ENCODE data around the gene KIF26B.

The KIF26B gene

GRCh38 chr1:245412306-245412705, 257.5 kb downstream of the KIF26B start:
- DNase-seq (ENCODE audit: low read depth in 1 of 2, low spot score in 1 of 2): no peak

- no peak for DNase-seq (ENCODE audit: low read depth in 1 of 2, low spot score in 1 of 2)
These were observed 262.0 kb downstream of the KIF26B start for GRCh38 chr1:245416781-245417180.

GRCh38 chr1:245418077-245418476, 263.3 kb downstream of the KIF26B start:
- no peak for DNase-seq (ENCODE audit: low read depth in 1 of 2, low spot score in 1 of 2)

GRCh38 chr1:245419461-245419978, 264.7 kb downstream of the KIF26B start:
- no peak for DNase-seq (ENCODE audit: low read depth in 1 of 2, low spot score in 1 of 2)

- DNase-seq (ENCODE audit: low read depth in 1 of 2, low spot score in 1 of 2): no peak
These were observed 265.2 kb downstream of the KIF26B start for GRCh38 chr1:245419989-245420388.

- DNase-seq (ENCODE audit: low read depth in 1 of 2, low spot score in 1 of 2): no peak
These were observed 266.1 kb downstream of the KIF26B start for GRCh38 chr1:245420926-245421325.

GRCh38 chr1:245428681-245429080, 273.9 kb downstream of the KIF26B start:
- no peak for DNase-seq (ENCODE audit: low read depth in 1 of 2, low spot score in 1 of 2)

- DNase-seq (ENCODE audit: low read depth in 1 of 2, low spot score in 1 of 2): no peak
These were observed 276.9 kb downstream of the KIF26B start for GRCh38 chr1:245431706-245432105.

GRCh38 chr1:245432228-245432875, 277.6 kb downstream of the KIF26B start:
- DNase-seq (ENCODE audit: low read depth in 1 of 2, low spot score in 1 of 2): no peak

GRCh38 chr1:245433561-245433960, 278.8 kb downstream of the KIF26B start:
- no peak for DNase-seq (ENCODE audit: low read depth in 1 of 2, low spot score in 1 of 2)

GRCh38 chr1:245434280-245434679, 279.5 kb downstream of the KIF26B start:
- DNase-seq (ENCODE audit: low read depth in 1 of 2, low spot score in 1 of 2): no peak

- no peak for DNase-seq (ENCODE audit: low read depth in 1 of 2, low spot score in 1 of 2)
These were observed 281.6 kb downstream of the KIF26B start for GRCh38 chr1:245436407-245436806.

GRCh38 chr1:245437369-245438062, 282.7 kb downstream of the KIF26B start:
- DNase-seq (ENCODE audit: low read depth in 1 of 2, low spot score in 1 of 2): no peak

- DNase-seq (ENCODE audit: low read depth in 1 of 2, low spot score in 1 of 2): no peak
These were observed 286.1 kb downstream of the KIF26B start for GRCh38 chr1:245440922-245441321.

GRCh38 chr1:245441689-245442088, 286.9 kb downstream of the KIF26B start:
- no peak for DNase-seq (ENCODE audit: low read depth in 1 of 2, low spot score in 1 of 2)

GRCh38 chr1:245444147-245444828, 289.5 kb downstream of the KIF26B start:
- no peak for DNase-seq (ENCODE audit: low read depth in 1 of 2, low spot score in 1 of 2)

GRCh38 chr1:245444945-245445344, 290.2 kb downstream of the KIF26B start:
- no peak for DNase-seq (ENCODE audit: low read depth in 1 of 2, low spot score in 1 of 2)

GRCh38 chr1:245448531-245448930, 293.7 kb downstream of the KIF26B start:
- no peak for DNase-seq (ENCODE audit: low read depth in 1 of 2, low spot score in 1 of 2)

GRCh38 chr1:245448975-245449431, 294.2 kb downstream of the KIF26B start:
- no peak for DNase-seq (ENCODE audit: low read depth in 1 of 2, low spot score in 1 of 2)

- no peak for DNase-seq (ENCODE audit: low read depth in 1 of 2, low spot score in 1 of 2)
These were observed 298.8 kb downstream of the KIF26B start for GRCh38 chr1:245453541-245453940.

- no peak for DNase-seq (ENCODE audit: low read depth in 1 of 2, low spot score in 1 of 2)
These were observed 299.3 kb downstream of the KIF26B start for GRCh38 chr1:245454051-245454450.

- DNase-seq (ENCODE audit: low read depth in 1 of 2, low spot score in 1 of 2): no peak
These were observed 302.8 kb downstream of the KIF26B start for GRCh38 chr1:245457562-245457961.

Data from activated CD4-positive, alpha-beta T cell treated with anti-CD3 and anti-CD28 coated beads, Interleukin-2, amount 50 U/mL, for 24 hours (primary cell).